Spleen (tissue), 11 donors: ENCODE results near the gene MRAS. TPM values are rescaled to one million over a fixed set of nuclear protein-coding genes. Genes with fewer than 3 reads are reported as not detected.

Source experiments
- DNase-seq: peaks from one replicate; pipeline ENCODE4 v3.0.0-alpha.2; 2020
- H3K27ac ChIP-seq, 8 donors: fragments of 200-600 bp; sonication (generic) in 7 of 8; 1 replicate in 4 of 8; 2 replicates in 4 of 8; pipeline versions ENCODE4 v1.5.0 to v1.8.0; 2016 to 2021; ENCODE audit warnings: inconsistent platforms in 4 of 8, mild to moderate bottlenecking in 4 of 8, moderate library complexity in 1 of 8
- H3K27me3 ChIP-seq, 7 donors: fragments of 200-600 bp; sonication (generic) in 6 of 7; replicated peaks in 1 of 7; 1 replicate in 4 of 7; 2 replicates in 3 of 7; pipeline versions ENCODE4 v1.5.0 to v1.8.0; 2016 to 2021; ENCODE audit warnings: inconsistent platforms in 3 of 7, mild to moderate bottlenecking in 1 of 7
- H3K36me3 ChIP-seq, 6 donors: fragments of 200-600 bp; sonication (generic) in 5 of 6; 1 replicate in 4 of 6; 2 replicates in 2 of 6; pipeline versions ENCODE4 v1.5.0 to v1.8.0; 2016 to 2021; ENCODE audit warnings: inconsistent platforms in 2 of 6
- H3K4me1 ChIP-seq, 6 donors: fragments of 200-600 bp; sonication (generic) in 5 of 6; 1 replicate in 3 of 6; 2 replicates in 3 of 6; pipeline versions ENCODE4 v1.5.0 to v1.8.0; 2016 to 2021; ENCODE audit warnings: inconsistent platforms in 3 of 6
- H3K4me3 ChIP-seq, 8 donors: fragments of 200-600 bp; sonication (generic) in 7 of 8; 1 replicate in 4 of 8; 2 replicates in 4 of 8; pipeline versions ENCODE4 v1.5.0 to v1.8.0; 2016 to 2021; ENCODE audit warnings: inconsistent platforms in 4 of 8, mild to moderate bottlenecking in 4 of 8, moderate library complexity in 2 of 8
- H3K9me3 ChIP-seq, 8 donors: fragments of 200-600 bp; sonication (generic) in 7 of 8; 1 replicate in 4 of 8; 2 replicates in 4 of 8; pipeline versions ENCODE4 v1.5.0 to v1.8.0; 2016 to 2021; ENCODE audit warnings: inconsistent platforms in 4 of 8
- CTCF ChIP-seq, 11 experiments: fragments of 200-600 bp in 7 of 11; fragments of 450-650 bp in 4 of 11; sonication (generic) in 4 of 11; IDR thresholded peaks in 8 of 11; conservative IDR thresholded peaks in 3 of 11; 1 replicate in 7 of 11; 2 replicates in 4 of 11; pipeline versions ENCODE4 v1.4.0 to v1.8.0; 2016 to 2021; ENCODE audit warnings: antibody characterized with exemption in 11 of 11, inconsistent platforms in 4 of 11, mild to moderate bottlenecking in 1 of 11
- POLR2A ChIP-seq, 3 donors: fragments of 450-650 bp; IDR thresholded peaks; one replicate each; pipeline ENCODE4 v1.5.1; 2017; ENCODE audit warnings: antibody characterized with exemption in 3 of 3, mild to moderate bottlenecking in 1 of 3
- POLR2AphosphoS5 ChIP-seq, 3 donors: sonication (generic); formaldehyde crosslinking; IDR thresholded peaks; one replicate each; pipeline ENCODE4 v1.5.1; 2017; ENCODE audit warnings: antibody characterized with exemption in 3 of 3
- WGBS, 5 donors: extraction: QIAGEN DNeasy Blood & Tissue Kit in 3 of 5; methylation state at CpG; one replicate each; pipeline versions ENCODE4 v1.1.5 to v1.1.7; 2013 to 2018; 5-methylcytosine and 5-hydroxymethylcytosine counted together
- intact Hi-C: fragments of 100-400 bp; cut with DNase I; formaldehyde crosslinking; loops from one replicate; pipeline ENCODE4 v1.15.0; 2023; ENCODE audit warnings: low total_unique reads
- polyA plus RNA-seq, 3 donors: library from polyadenylated mRNA; stranded (reverse); fragments of 200-250 nt; gene quantifications; one replicate each; pipeline ENCODE4 v1.2.1, GENCODE V29; 2013
- total RNA-seq, 7 donors: library from RNA; depleted of rRNA in 3 of 7; stranded (reverse); fragments of >200 nt in 3 of 7; fragmentation: NEBNext Ultra II Directional in 4 of 7; extraction: Animal tissue kit (Norgen Biotek cat#: 25700) in 4 of 7; gene quantifications; one replicate each; pipeline versions ENCODE4 v1.1.0 to v1.2.1, GENCODE V29; 2016 to 2021
- donor health status: healthy with polysubstance abuse.
- donor health status: DM: no; HTN: no; CAD: no; lungs with moderate emphysema.
- donor health status: DM: no; HTN: no; CAD: no.
- donor health status: Bipolar disorder and iron deficiency.
- donor health status: healthy.
- donor health status: DM: no; HTN: no; CAD: no.
- donor health status: DM: yes; HTN: yes; CAD: no.

The MRAS gene
- total and polyA plus RNA-seq, 10 donors = 4.1 to 36.7 (median 21.4) TPM

GRCh38 chr3:138404121-138404520 is 55.7 kb downstream of the MRAS start:
- Histone ChIP-seq H3K36me3 (peaks cover 0 to 54% (median 4%) of the 10 kb centered on the region in 6 donors), H3K9me3 (no peaks in the 10 kb centered on the region), H3K27ac (no peak overlapping the region), H3K4me1 (no peaks in the 10 kb centered on the region), H3K4me3 (no peak overlapping the region), H3K27me3 (peaks cover 0 to 5% (median 0%) of the 10 kb centered on the region in 7 donors)
- 87 to 95% (median 91%) methylated on average over 6 of the region's 6 CpGs for WGBS, 5 donors
- intact Hi-C loops = no loop called here
- TF ChIP-seq CTCF (IDR thresholded peaks at IDR 0.05 in 8 of 11, conservative IDR thresholded peaks at IDR 0.05 in 3 of 11) = no peak
- DNase-seq = no peak

- peaks cover 0 to 5% (median 0%) of the 10 kb centered on the region in 7 donors for H3K27me3 ChIP-seq
- no peak for DNase-seq
- no peaks in the 10 kb centered on the region for H3K4me1 ChIP-seq
- peaks cover 0 to 49% (median 4%) of the 10 kb centered on the region in 6 donors for H3K36me3 ChIP-seq
- no peak overlapping the region for H3K4me3 ChIP-seq
- intact Hi-C loops = no loop called here
- H3K9me3 ChIP-seq = no peaks in the 10 kb centered on the region
- TF ChIP-seq POLR2A (IDR thresholded peaks at IDR 0.05) (no peak), POLR2AphosphoS5 (IDR thresholded peaks at IDR 0.05) (no peak), CTCF (IDR thresholded peaks at IDR 0.05 in 8 of 11, conservative IDR thresholded peaks at IDR 0.05 in 3 of 11) (no peak)
- H3K27ac ChIP-seq = no peak overlapping the region
- 77 to 92% (median 86%) methylated on average over 7 of the region's 7 CpGs for WGBS, 5 donors
Observed at GRCh38 chr3:138405001-138405400, 56.6 kb downstream of the MRAS start.

- Histone ChIP-seq H3K4me1 (no peaks in the 10 kb centered on the region), H3K36me3 (peaks cover 0 to 45% (median 4%) of the 10 kb centered on the region in 6 donors), H3K9me3 (no peaks in the 10 kb centered on the region), H3K27me3 (peaks cover 0 to 7% (median 0%) of the 10 kb centered on the region in 7 donors), H3K27ac (no peak overlapping the region), H3K4me3 (no peak overlapping the region)
- 70 to 83% (median 79%) methylated on average over 5 of the region's 5 CpGs for WGBS, 5 donors
- no peak for TF ChIP-seq POLR2AphosphoS5 (IDR thresholded peaks at IDR 0.05)
- TF ChIP-seq CTCF (IDR thresholded peaks at IDR 0.05 in 8 of 11, conservative IDR thresholded peaks at IDR 0.05 in 3 of 11) = no peak
- TF ChIP-seq POLR2A (IDR thresholded peaks at IDR 0.05) = no peak
- DNase-seq = no peak
- intact Hi-C loops = no loop called here
Observed at GRCh38 chr3:138405486-138405885, 57.1 kb downstream of the MRAS start.

- TF ChIP-seq POLR2A (IDR thresholded peaks at IDR 0.05) (no peak), CTCF (IDR thresholded peaks at IDR 0.05 in 8 of 11, conservative IDR thresholded peaks at IDR 0.05 in 3 of 11) (no peak), POLR2AphosphoS5 (IDR thresholded peaks at IDR 0.05) (no peak)
- intact Hi-C loops = no loop called here
- Histone ChIP-seq H3K4me1 (no peaks in the 10 kb centered on the region), H3K27ac (no peak overlapping the region), H3K9me3 (no peaks in the 10 kb centered on the region), H3K4me3 (no peak overlapping the region), H3K27me3 (peaks cover 0 to 10% (median 0%) of the 10 kb centered on the region in 7 donors), H3K36me3 (peaks cover 0 to 36% (median 4%) of the 10 kb centered on the region in 6 donors)
- 63 to 78% (median 73%) methylated on average over 2 of the region's 2 CpGs for WGBS, 5 donors
- DNase-seq = no peak
Observed at GRCh38 chr3:138406606-138407005, 58.2 kb downstream of the MRAS start.
